ENCODE results near the gene PAM. TPM values are rescaled to one million over a fixed set of nuclear protein-coding genes. Genes with fewer than 3 reads are reported as not detected.

Gene PAM
- total RNA-seq, 4 donors from 2014 or later = 102 to 210 (median 172) TPM

- Histone ChIP-seq H3K27ac (peak overlapping the region in 3 of 4 donors; percentile 1 to 41 (median 14)), H3K4me1 (peaks cover 57 to 62% of the 10 kb centered on the region in 2 donors), H3K9me3 (no peaks in the 10 kb centered on the region), H3K27me3 (no peaks in the 10 kb centered on the region), H3K4me3 (no peak overlapping the region), H3K36me3 (no peaks in the 10 kb centered on the region)
- in situ Hi-C loops (cut with MboI; ENCODE audit: low sequenced_read_pairs in 4 of 4) (no loop called here), intact Hi-C loops (cut with DNase I; ENCODE audit: low total_unique reads) (no loop called here)
- DNase-seq = no peak
- TF ChIP-seq, protein P1, sequence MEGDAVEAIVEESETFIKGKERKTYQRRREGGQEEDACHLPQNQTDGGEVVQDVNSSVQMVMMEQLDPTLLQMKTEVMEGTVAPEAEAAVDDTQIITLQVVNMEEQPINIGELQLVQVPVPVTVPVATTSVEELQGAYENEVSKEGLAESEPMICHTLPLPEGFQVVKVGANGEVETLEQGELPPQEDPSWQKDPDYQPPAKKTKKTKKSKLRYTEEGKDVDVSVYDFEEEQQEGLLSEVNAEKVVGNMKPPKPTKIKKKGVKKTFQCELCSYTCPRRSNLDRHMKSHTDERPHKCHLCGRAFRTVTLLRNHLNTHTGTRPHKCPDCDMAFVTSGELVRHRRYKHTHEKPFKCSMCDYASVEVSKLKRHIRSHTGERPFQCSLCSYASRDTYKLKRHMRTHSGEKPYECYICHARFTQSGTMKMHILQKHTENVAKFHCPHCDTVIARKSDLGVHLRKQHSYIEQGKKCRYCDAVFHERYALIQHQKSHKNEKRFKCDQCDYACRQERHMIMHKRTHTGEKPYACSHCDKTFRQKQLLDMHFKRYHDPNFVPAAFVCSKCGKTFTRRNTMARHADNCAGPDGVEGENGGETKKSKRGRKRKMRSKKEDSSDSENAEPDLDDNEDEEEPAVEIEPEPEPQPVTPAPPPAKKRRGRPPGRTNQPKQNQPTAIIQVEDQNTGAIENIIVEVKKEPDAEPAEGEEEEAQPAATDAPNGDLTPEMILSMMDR (IDR thresholded peaks at IDR 0.05 in 4 of 5, conservative IDR thresholded peaks at IDR 0.05 in 1 of 5) = no peak
- no peak for TF ChIP-seq POLR2A (IDR thresholded peaks at IDR 0.05)
- ATAC-seq = no peak
These were observed 52.9 kb downstream of the PAM start for GRCh38 chr5:102807878-102808502.

- H3K27ac ChIP-seq = peak overlapping the region in 2 of 4 donors; percentile 19 to 62
- in situ Hi-C loops (cut with MboI; ENCODE audit: low sequenced_read_pairs in 4 of 4) (no loop called here), intact Hi-C loops (cut with DNase I; ENCODE audit: low total_unique reads) (no loop called here)
- H3K27me3 ChIP-seq = no peaks in the 10 kb centered on the region
- no peaks in the 10 kb centered on the region for H3K9me3 ChIP-seq
- ATAC-seq (peak; percentile 23 to 69), DNase-seq (no peak)
- H3K4me3 ChIP-seq = no peak overlapping the region
- H3K36me3 ChIP-seq = no peaks in the 10 kb centered on the region
- peaks cover 67 to 69% of the 10 kb centered on the region in 2 donors for H3K4me1 ChIP-seq
- TF ChIP-seq, protein P1 (IDR thresholded peaks at IDR 0.05 in 4 of 5, conservative IDR thresholded peaks at IDR 0.05 in 1 of 5) = no peak
- no peak for TF ChIP-seq POLR2A (IDR thresholded peaks at IDR 0.05)
These were observed 53.9 kb downstream of the PAM start for GRCh38 chr5:102809033-102809432.

DNA sequence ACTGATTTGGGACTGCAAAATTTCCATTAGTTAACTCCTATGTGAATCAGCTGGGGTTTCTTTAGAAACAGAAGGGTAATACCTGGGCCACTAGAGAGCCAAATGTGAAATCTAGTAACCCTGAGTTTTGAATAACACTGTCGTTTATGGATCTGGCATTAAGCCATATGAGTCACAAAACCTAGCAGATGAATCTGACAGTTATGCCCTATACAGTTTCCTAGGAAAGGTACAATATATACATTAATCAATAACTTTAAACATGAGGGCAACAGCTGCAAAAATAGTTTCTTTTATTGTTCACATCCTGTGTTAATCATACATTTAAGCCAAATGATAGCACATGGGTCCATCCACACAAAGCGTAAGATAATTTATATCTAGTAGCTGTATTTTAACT lies 56.9 kb downstream of the PAM start:
- H3K27me3 ChIP-seq = no peaks in the 10 kb centered on the region
- H3K36me3 ChIP-seq = no peaks in the 10 kb centered on the region
- H3K27ac ChIP-seq = peak overlapping the region in 3 of 4 donors; percentile 2 to 60 (median 13)
- intact Hi-C loops (cut with DNase I; ENCODE audit: low total_unique reads) (no loop called here), in situ Hi-C loops (cut with MboI; ENCODE audit: low sequenced_read_pairs in 4 of 4) (no loop called here)
- no peaks in the 10 kb centered on the region for H3K9me3 ChIP-seq
- H3K4me1 ChIP-seq = peaks cover 69 to 75% of the 10 kb centered on the region in 2 donors
- DNase-seq (no peak), ATAC-seq (peak; percentile 75 to 86)
- TF ChIP-seq POLR2A (IDR thresholded peaks at IDR 0.05) = no peak
- TF ChIP-seq, protein P1 (IDR thresholded peaks at IDR 0.05 in 4 of 5, conservative IDR thresholded peaks at IDR 0.05 in 1 of 5) = no peak
- H3K4me3 ChIP-seq = no peak overlapping the region

DNA sequence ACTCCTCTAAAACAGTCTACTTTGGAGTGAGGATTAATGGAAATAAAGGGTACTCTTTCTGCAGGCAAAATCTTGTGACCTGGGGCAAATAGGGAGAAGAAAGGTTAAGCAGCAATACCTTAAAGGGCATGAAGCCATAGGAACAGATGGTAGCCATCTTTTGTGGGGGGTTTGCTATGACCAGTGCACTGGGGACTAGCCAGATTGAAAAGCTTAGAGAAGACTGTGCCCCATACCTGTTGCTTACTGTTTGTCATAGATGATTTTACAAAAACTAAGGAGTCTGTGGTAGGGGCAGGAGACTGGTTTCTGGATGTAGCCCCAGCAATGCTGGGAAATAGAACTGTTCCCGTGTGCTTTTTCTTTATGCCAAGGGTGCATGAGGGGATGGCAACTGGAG lies 58.6 kb downstream of the PAM start:
- in situ Hi-C loops (cut with MboI; ENCODE audit: low sequenced_read_pairs in 4 of 4) (no loop called here), intact Hi-C loops (cut with DNase I; ENCODE audit: low total_unique reads) (no loop called here)
- TF ChIP-seq, protein P1 (IDR thresholded peaks at IDR 0.05 in 4 of 5, conservative IDR thresholded peaks at IDR 0.05 in 1 of 5) = no peak
- no peak for TF ChIP-seq POLR2A (IDR thresholded peaks at IDR 0.05)
- H3K4me1 ChIP-seq = peaks cover 68 to 72% of the 10 kb centered on the region in 2 donors
- H3K27ac ChIP-seq = peak overlapping the region in 1 of 4 donors; percentile 26
- no peak overlapping the region for H3K4me3 ChIP-seq
- DNase-seq (no peak), ATAC-seq (no peak)
- no peaks in the 10 kb centered on the region for H3K9me3 ChIP-seq
- H3K27me3 ChIP-seq = no peaks in the 10 kb centered on the region
- no peaks in the 10 kb centered on the region for H3K36me3 ChIP-seq
